ENCODE data around the gene CBFB.

DNA sequence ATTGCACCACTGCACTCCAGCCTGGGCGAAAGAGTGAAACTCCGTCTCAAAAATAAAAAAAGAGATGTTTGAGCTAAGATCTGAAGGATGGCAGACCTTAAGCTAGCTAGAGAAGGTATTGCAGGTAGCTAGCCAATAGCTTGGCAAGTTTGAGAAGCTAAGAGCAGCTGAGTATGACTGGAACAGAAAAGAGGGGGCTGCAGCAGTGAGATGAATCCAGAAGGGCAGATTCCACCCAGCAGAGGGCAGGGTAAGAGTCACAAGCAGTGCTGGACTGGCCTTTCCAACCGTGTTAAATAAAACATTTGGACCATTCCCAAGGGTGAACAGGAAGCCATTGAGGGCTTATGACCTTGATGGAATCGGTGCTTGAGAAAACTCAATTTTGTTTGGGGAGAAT is 75.1 kb downstream of the CBFB start:
- no peak for TF ChIP-seq EZH2 (IDR thresholded peaks at IDR 0.05; ENCODE audit: low read length, unreplicated experiment)
- TF ChIP-seq, protein P1, sequence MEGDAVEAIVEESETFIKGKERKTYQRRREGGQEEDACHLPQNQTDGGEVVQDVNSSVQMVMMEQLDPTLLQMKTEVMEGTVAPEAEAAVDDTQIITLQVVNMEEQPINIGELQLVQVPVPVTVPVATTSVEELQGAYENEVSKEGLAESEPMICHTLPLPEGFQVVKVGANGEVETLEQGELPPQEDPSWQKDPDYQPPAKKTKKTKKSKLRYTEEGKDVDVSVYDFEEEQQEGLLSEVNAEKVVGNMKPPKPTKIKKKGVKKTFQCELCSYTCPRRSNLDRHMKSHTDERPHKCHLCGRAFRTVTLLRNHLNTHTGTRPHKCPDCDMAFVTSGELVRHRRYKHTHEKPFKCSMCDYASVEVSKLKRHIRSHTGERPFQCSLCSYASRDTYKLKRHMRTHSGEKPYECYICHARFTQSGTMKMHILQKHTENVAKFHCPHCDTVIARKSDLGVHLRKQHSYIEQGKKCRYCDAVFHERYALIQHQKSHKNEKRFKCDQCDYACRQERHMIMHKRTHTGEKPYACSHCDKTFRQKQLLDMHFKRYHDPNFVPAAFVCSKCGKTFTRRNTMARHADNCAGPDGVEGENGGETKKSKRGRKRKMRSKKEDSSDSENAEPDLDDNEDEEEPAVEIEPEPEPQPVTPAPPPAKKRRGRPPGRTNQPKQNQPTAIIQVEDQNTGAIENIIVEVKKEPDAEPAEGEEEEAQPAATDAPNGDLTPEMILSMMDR (conservative IDR thresholded peaks at IDR 0.05; ENCODE audit: low read depth, low read length), result peak; percentile 50; the same call in 1 of the 2 replicates
- no peak for TF ChIP-seq EZH2phosphoT487 (IDR thresholded peaks at IDR 0.05; ENCODE audit: borderline replicate concordance, low read length)

Data from PC-3 (cell line).